ENCODE results near the gene BOLA1. TPM values are rescaled to one million over a fixed set of nuclear protein-coding genes. Genes with fewer than 3 reads are reported as not detected.
A peak's percentile ranks its signal among the peaks of the same experiment; 100 is the strongest.

The BOLA1 gene
- total RNA-seq, 2 donors from 2014 or later = 10.2 to 14.7 TPM

DNA sequence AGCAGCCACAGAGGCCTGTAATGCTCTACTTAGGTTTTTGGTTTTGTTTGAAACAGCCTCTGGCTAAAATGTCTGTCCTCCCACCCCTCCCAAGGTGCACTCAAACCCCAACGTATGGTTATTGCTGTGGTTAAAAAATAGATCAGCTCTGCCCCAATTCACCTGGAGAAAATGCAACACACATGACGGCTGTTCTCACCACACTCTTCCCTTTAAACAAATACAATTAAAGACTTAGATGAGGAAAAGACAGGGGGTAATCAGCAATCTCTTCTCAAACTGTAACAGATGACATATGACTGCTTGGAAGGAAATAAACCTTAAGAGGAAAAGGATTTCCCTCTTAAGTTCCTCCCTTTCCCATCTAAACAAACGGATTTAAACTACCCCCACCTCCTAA is 43.5 kb downstream of the BOLA1 start:
- Mint-ChIP-seq H3K4me1 (peaks cover 28% of the 10 kb centered on the region), H3K27me3 (ENCODE audit: insufficient read depth) (no peaks in the 10 kb centered on the region), H3K9me3 (no peaks in the 10 kb centered on the region), H3K4me3 (no peak overlapping the region), H3K27ac (peak overlapping the region; percentile 19), H3K36me3 (ENCODE audit: low read depth) (peaks cover 31% of the 10 kb centered on the region)
- H3K36me3 ChIP-seq (ENCODE audit: control insufficient read depth, insufficient read depth, low read length) = peaks cover 32% of the 10 kb centered on the region
- WGBS, 2 experiments (ENCODE audit: insufficient coverage in 1 of 2, insufficient read length in 1 of 2) = 71 to 78% methylated on average over 1 to 3 of the region's 3 CpGs
- no peak overlapping the region for H3K9ac ChIP-seq (ENCODE audit: extremely low read depth, low read length, poor library complexity, severe bottlenecking)
- H3K27me3 ChIP-seq (ENCODE audit: control insufficient read depth, insufficient read depth, low read length, poor library complexity, severe bottlenecking) = no peaks in the 10 kb centered on the region
- H3K4me3 ChIP-seq (ENCODE audit: low read length) = no peak overlapping the region
- TF ChIP-seq, protein P1, sequence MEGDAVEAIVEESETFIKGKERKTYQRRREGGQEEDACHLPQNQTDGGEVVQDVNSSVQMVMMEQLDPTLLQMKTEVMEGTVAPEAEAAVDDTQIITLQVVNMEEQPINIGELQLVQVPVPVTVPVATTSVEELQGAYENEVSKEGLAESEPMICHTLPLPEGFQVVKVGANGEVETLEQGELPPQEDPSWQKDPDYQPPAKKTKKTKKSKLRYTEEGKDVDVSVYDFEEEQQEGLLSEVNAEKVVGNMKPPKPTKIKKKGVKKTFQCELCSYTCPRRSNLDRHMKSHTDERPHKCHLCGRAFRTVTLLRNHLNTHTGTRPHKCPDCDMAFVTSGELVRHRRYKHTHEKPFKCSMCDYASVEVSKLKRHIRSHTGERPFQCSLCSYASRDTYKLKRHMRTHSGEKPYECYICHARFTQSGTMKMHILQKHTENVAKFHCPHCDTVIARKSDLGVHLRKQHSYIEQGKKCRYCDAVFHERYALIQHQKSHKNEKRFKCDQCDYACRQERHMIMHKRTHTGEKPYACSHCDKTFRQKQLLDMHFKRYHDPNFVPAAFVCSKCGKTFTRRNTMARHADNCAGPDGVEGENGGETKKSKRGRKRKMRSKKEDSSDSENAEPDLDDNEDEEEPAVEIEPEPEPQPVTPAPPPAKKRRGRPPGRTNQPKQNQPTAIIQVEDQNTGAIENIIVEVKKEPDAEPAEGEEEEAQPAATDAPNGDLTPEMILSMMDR (conservative IDR thresholded peaks at IDR 0.05) = no peak
- H3K9me3 ChIP-seq (ENCODE audit: control insufficient read depth, low read length) = no peaks in the 10 kb centered on the region
- H3K4me1 ChIP-seq (ENCODE audit: control insufficient read depth, insufficient read depth, low read length) = no peaks in the 10 kb centered on the region
- no peak overlapping the region for H3K27ac ChIP-seq (ENCODE audit: low read depth, low read length)
- no peak for DNase-seq

DNA sequence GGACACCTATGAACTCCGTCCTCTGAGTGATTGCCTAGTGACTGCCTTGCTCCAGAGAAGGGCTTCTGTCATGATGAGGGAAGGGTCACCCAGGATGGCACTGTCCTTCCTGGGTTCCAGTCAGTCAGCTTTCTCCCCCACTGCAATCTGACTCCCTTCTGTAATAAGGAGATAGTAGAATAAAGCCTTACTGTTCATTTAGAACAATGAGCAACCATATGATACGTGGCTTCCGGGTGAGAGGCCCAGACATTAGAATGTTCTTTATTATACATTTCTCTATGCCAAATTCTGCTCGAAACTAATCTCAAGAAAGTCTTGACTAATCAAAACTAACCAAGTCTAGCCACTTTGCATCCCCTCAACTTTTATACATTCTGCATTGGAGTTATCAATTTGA is 45.8 kb downstream of the BOLA1 start:
- Histone ChIP-seq H3K9me3 (ENCODE audit: control insufficient read depth, low read length) (no peaks in the 10 kb centered on the region), H3K4me1 (ENCODE audit: control insufficient read depth, insufficient read depth, low read length) (no peaks in the 10 kb centered on the region), H3K9ac (ENCODE audit: extremely low read depth, low read length, poor library complexity, severe bottlenecking) (no peak overlapping the region), H3K4me3 (ENCODE audit: low read length) (no peak overlapping the region), H3K27ac (ENCODE audit: low read depth, low read length) (no peak overlapping the region), H3K27me3 (ENCODE audit: control insufficient read depth, insufficient read depth, low read length, poor library complexity, severe bottlenecking) (no peaks in the 10 kb centered on the region), H3K36me3 (ENCODE audit: control insufficient read depth, insufficient read depth, low read length) (peaks cover 51% of the 10 kb centered on the region)
- H3K27me3 Mint-ChIP-seq (ENCODE audit: insufficient read depth) = no peaks in the 10 kb centered on the region
- no peak overlapping the region for H3K4me3 Mint-ChIP-seq
- TF ChIP-seq, protein P1 (conservative IDR thresholded peaks at IDR 0.05) = no peak
- peaks cover 15% of the 10 kb centered on the region for H3K4me1 Mint-ChIP-seq
- no peak for DNase-seq
- peaks cover 52% of the 10 kb centered on the region for H3K36me3 Mint-ChIP-seq (ENCODE audit: low read depth)
- H3K9me3 Mint-ChIP-seq = no peaks in the 10 kb centered on the region
- 93 to 95% methylated on average over 4 of the region's 4 CpGs for WGBS, 2 experiments (ENCODE audit: insufficient coverage in 1 of 2, insufficient read length in 1 of 2)
- H3K27ac Mint-ChIP-seq = no peak overlapping the region

DNA sequence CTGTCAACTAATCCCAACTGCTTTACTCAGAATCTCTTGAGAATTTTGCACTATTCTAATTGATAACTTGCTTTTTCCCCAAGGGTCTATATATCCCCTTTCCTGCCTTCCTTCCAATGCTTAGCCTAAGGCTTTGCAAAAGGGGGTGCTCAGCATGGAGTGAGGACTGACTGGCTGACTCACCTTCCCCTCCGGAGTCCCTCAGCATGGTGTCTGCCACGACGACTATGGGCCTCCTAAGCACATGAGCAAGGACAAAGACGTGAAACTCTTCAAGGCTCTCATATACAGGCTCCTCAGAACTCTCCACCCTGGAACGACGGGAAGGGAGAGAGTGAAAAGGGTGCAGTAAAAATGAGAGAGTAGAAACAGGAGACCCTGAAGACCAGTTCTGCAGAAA is 50.5 kb downstream of the BOLA1 start:
- Mint-ChIP-seq H3K36me3 (ENCODE audit: low read depth) (peaks cover 68% of the 10 kb centered on the region), H3K27ac (no peak overlapping the region), H3K4me3 (no peak overlapping the region), H3K4me1 (no peaks in the 10 kb centered on the region), H3K27me3 (ENCODE audit: insufficient read depth) (no peaks in the 10 kb centered on the region), H3K9me3 (peaks cover 17% of the 10 kb centered on the region)
- no peak overlapping the region for H3K4me3 ChIP-seq (ENCODE audit: low read length)
- H3K27me3 ChIP-seq (ENCODE audit: control insufficient read depth, insufficient read depth, low read length, poor library complexity, severe bottlenecking) = no peaks in the 10 kb centered on the region
- no peak overlapping the region for H3K27ac ChIP-seq (ENCODE audit: low read depth, low read length)
- no peaks in the 10 kb centered on the region for H3K4me1 ChIP-seq (ENCODE audit: control insufficient read depth, insufficient read depth, low read length)
- DNase-seq = no peak
- H3K9ac ChIP-seq (ENCODE audit: extremely low read depth, low read length, poor library complexity, severe bottlenecking) = no peak overlapping the region
- H3K9me3 ChIP-seq (ENCODE audit: control insufficient read depth, low read length) = no peaks in the 10 kb centered on the region
- TF ChIP-seq, protein P1 (conservative IDR thresholded peaks at IDR 0.05) = no peak
- peaks cover 53% of the 10 kb centered on the region for H3K36me3 ChIP-seq (ENCODE audit: control insufficient read depth, insufficient read depth, low read length)
- 73 to 80% methylated on average over 3 to 6 of the region's 6 CpGs for WGBS, 2 experiments (ENCODE audit: insufficient coverage in 1 of 2, insufficient read length in 1 of 2)

Other genes starting within 250 kb of the BOLA1 start
- not detected for gene FCGR1A, start 116.9 kb upstream of the BOLA1 start, total RNA-seq
- 10 to 100 TPM; 25.6 to 26.2 TPM for gene SV2A, start 18.3 kb downstream of the BOLA1 start, total RNA-seq
- gene SF3B4, start 28.2 kb downstream of the BOLA1 start, total RNA-seq = 10 to 100 TPM; 85.8 to 93.8 TPM
- gene MTMR11, start 37.3 kb downstream of the BOLA1 start, total RNA-seq = 1 to 10 TPM; 4.7 to 6.6 TPM
- gene OTUD7B, start 111.2 kb downstream of the BOLA1 start, total RNA-seq = 10 to 100 TPM; 26.6 to 31.1 TPM
- gene VPS45, start 168.2 kb downstream of the BOLA1 start, total RNA-seq = 10 to 100 TPM; 32.6 to 35.0 TPM

All from endodermal cell (in vitro differentiated cells).